ENCODE data around the gene GADD45GIP1. TPM values are rescaled to one million over a fixed set of nuclear protein-coding genes. Genes with fewer than 3 reads are reported as not detected.

GADD45GIP1 gene
- polyA plus RNA-seq, 1 of the 3 experiments (the other 2 are of a cell fraction), result 91.8 TPM

DNA sequence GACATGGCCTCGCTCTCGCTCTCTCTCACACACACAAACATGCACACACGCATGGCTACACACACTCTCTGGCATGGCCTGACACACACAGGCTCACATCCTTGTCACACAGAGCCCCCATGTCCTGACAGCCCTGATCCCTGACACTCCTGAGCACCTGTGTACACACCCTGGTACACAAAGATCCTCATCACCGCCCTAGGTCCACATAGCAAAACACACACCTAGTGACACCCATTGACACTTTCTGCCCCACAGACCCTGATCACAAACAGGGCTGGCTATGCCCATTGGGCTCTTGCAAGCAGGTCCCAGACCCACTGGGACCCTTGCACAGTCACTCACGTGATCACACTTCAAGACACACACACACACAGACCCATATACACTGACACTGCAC is 34.3 kb upstream of the GADD45GIP1 start:
- Histone ChIP-seq H3K36me3 (replicated peaks in 1 of 2; ENCODE audit: control insufficient read depth in 1 of 2, insufficient read depth in 2 of 2, low read length in 1 of 2) (no peaks in the 10 kb centered on the region), H4K20me1 (ENCODE audit: insufficient read depth) (no peaks in the 10 kb centered on the region), H3K9ac (no peak overlapping the region), H3K4me2 (no peak overlapping the region), H3K4me1 (ENCODE audit: control insufficient read depth in 1 of 2, insufficient read depth in 2 of 2, low read depth in 1 of 2, low read length in 1 of 2) (peaks cover 0 to 8% of the 10 kb centered on the region in 2 experiments; a peak in 1 of 4 replicates), H3F3A (replicated peaks; ENCODE audit: insufficient read depth) (peaks cover 6% of the 10 kb centered on the region), H3K27me3 (ENCODE audit: insufficient read depth) (no peaks in the 10 kb centered on the region), H3K4me3 (ENCODE audit: low read depth in 2 of 2, low read length in 1 of 2) (no peak overlapping the region), H3K9me2 (no peaks in the 10 kb centered on the region), H3K27ac (ENCODE audit: low read depth in 2 of 2, low read length in 1 of 2) (no peak overlapping the region), H2AFZ (ENCODE audit: low read depth) (no peak overlapping the region), H3K9me3 (no peaks in the 10 kb centered on the region), H3K79me2 (ENCODE audit: insufficient read depth) (peaks cover 1% of the 10 kb centered on the region; the same call in 1 of the 2 replicates)
- ChIA-PET CTCF (interaction anchor here (1.1 to 3.6 kb wide), 2 partner anchors 26 to 88 kb away, joined by 3 to 14 read pairs; no protein-coding TSS in a partner anchor), POLR2A (no interaction called here)
- 94% methylated on average over 5 of the region's 5 CpGs for WGBS (ENCODE audit: low lambda C conversion rate)
- TF ChIP-seq, protein P1, sequence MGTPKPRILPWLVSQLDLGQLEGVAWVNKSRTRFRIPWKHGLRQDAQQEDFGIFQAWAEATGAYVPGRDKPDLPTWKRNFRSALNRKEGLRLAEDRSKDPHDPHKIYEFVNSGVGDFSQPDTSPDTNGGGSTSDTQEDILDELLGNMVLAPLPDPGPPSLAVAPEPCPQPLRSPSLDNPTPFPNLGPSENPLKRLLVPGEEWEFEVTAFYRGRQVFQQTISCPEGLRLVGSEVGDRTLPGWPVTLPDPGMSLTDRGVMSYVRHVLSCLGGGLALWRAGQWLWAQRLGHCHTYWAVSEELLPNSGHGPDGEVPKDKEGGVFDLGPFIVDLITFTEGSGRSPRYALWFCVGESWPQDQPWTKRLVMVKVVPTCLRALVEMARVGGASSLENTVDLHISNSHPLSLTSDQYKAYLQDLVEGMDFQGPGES (IDR thresholded peaks at IDR 0.05; ENCODE audit: low read depth, low read length), result no peak
- no peak for TF ChIP-seq EP300 (IDR thresholded peaks at IDR 0.05; ENCODE audit: borderline replicate concordance in 1 of 2, low read depth in 1 of 2, low read length in 1 of 2)
- no peak for TF ChIP-seq FOXJ3 (CRISPR knock-in tag; IDR thresholded peaks at IDR 0.05)
- TF ChIP-seq, protein P2, sequence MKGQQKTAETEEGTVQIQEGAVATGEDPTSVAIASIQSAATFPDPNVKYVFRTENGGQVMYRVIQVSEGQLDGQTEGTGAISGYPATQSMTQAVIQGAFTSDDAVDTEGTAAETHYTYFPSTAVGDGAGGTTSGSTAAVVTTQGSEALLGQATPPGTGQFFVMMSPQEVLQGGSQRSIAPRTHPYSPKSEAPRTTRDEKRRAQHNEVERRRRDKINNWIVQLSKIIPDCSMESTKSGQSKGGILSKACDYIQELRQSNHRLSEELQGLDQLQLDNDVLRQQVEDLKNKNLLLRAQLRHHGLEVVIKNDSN (IDR thresholded peaks at IDR 0.05; ENCODE audit: borderline replicate concordance, low read depth), result no peak
- TF ChIP-seq RAD21 (IDR thresholded peaks at IDR 0.05; ENCODE audit: low read length), result no peak
- no peak for TF ChIP-seq MXI1 (IDR thresholded peaks at IDR 0.05; ENCODE audit: low read depth, low read length)
- no peak for TF ChIP-seq RFX5 (IDR thresholded peaks at IDR 0.05; ENCODE audit: low read length)
- no peak for TF ChIP-seq ELF1 (IDR thresholded peaks at IDR 0.05)
- TF ChIP-seq, protein P3, sequence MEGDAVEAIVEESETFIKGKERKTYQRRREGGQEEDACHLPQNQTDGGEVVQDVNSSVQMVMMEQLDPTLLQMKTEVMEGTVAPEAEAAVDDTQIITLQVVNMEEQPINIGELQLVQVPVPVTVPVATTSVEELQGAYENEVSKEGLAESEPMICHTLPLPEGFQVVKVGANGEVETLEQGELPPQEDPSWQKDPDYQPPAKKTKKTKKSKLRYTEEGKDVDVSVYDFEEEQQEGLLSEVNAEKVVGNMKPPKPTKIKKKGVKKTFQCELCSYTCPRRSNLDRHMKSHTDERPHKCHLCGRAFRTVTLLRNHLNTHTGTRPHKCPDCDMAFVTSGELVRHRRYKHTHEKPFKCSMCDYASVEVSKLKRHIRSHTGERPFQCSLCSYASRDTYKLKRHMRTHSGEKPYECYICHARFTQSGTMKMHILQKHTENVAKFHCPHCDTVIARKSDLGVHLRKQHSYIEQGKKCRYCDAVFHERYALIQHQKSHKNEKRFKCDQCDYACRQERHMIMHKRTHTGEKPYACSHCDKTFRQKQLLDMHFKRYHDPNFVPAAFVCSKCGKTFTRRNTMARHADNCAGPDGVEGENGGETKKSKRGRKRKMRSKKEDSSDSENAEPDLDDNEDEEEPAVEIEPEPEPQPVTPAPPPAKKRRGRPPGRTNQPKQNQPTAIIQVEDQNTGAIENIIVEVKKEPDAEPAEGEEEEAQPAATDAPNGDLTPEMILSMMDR (IDR thresholded peaks at IDR 0.05), result no peak
- TF ChIP-seq MEF2A (IDR thresholded peaks at IDR 0.05; ENCODE audit: borderline replicate concordance, low read depth), result no peak
- TF ChIP-seq SIN3A (IDR thresholded peaks at IDR 0.05; ENCODE audit: borderline replicate concordance, low read depth, low read length), result no peak
- no peak for TF ChIP-seq NRF1 (IDR thresholded peaks at IDR 0.05; ENCODE audit: low read depth, low read length)
- no peak for TF ChIP-seq RCOR1 (IDR thresholded peaks at IDR 0.05; ENCODE audit: low read length)
- TF ChIP-seq, protein P4, sequence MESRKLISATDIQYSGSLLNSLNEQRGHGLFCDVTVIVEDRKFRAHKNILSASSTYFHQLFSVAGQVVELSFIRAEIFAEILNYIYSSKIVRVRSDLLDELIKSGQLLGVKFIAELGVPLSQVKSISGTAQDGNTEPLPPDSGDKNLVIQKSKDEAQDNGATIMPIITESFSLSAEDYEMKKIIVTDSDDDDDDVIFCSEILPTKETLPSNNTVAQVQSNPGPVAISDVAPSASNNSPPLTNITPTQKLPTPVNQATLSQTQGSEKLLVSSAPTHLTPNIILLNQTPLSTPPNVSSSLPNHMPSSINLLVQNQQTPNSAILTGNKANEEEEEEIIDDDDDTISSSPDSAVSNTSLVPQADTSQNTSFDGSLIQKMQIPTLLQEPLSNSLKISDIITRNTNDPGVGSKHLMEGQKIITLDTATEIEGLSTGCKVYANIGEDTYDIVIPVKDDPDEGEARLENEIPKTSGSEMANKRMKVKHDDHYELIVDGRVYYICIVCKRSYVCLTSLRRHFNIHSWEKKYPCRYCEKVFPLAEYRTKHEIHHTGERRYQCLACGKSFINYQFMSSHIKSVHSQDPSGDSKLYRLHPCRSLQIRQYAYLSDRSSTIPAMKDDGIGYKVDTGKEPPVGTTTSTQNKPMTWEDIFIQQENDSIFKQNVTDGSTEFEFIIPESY (IDR thresholded peaks at IDR 0.05; ENCODE audit: borderline replicate concordance, low read depth), result no peak
- TF ChIP-seq TEAD4 (IDR thresholded peaks at IDR 0.05; ENCODE audit: borderline replicate concordance, insufficient read depth), result no peak
- TF ChIP-seq RXRA (IDR thresholded peaks at IDR 0.05; ENCODE audit: borderline replicate concordance, low read depth), result no peak
- no peak for TF ChIP-seq FOSL2 (IDR thresholded peaks at IDR 0.05; ENCODE audit: borderline replicate concordance, low read depth)
- no peak for TF ChIP-seq YY1 (IDR thresholded peaks at IDR 0.05; ENCODE audit: low read depth)
- no peak for TF ChIP-seq FOXM1 (IDR thresholded peaks at IDR 0.05; ENCODE audit: low read depth)
- DNase-seq, result no peak
